Endothelial cell of umbilical vein (primary cell): ENCODE data around the gene APOF. TPM values are rescaled to one million over a fixed set of nuclear protein-coding genes. Genes with fewer than 3 reads are reported as not detected.

ENCODE experiments used
- BruUV-seq: library from RNA; stranded (reverse); fragments of 400-500 nt; replicated peaks from 2 replicates; lab custom pipeline; 2021; lab: Mats Ljungman, UMichigan
- CTCF ChIA-PET: fragments of 300-600, 350-600 bp; sonication (Branson Sonifier 250); formaldehyde crosslinking; loops from one replicate; lab custom pipeline; 2021; ENCODE audit warnings: antibody characterized with exemption, inconsistent platforms; lab: Charles Lee
- POLR2A ChIA-PET: fragments of 300-600, 350-600 bp; sonication (Branson Sonifier 250); formaldehyde crosslinking; loops from one replicate; lab custom pipeline; 2021; ENCODE audit warnings: antibody characterized with exemption, inconsistent platforms; lab: Charles Lee
- DNase-seq: peaks from one replicate; pipeline ENCODE4 v3.0.0-alpha.2; 2011; ENCODE audit warnings: low read depth, low spot score
- FAIRE-seq: peaks from 2 replicates; lab custom pipeline; 2011; peaks lifted over from hg19 to GRCh38; lab: Jason Lieb, UNC
- H2AFZ ChIP-seq: 2 replicates; pipeline ENCODE4 v1.6.0; 2012; ENCODE audit warnings: low read depth, low read length, control low read depth, inconsistent platforms
- H3K27ac ChIP-seq: 2 replicates; pipeline ENCODE4 v1.5.1; 2011; ENCODE audit warnings: low read depth, mild to moderate bottlenecking, control low read depth, low read length, moderate library complexity; ENCODE audit not compliant: insufficient read depth
- H3K27me3 ChIP-seq, 2 experiments: 2 replicates each; pipeline versions ENCODE4 v1.6.0 to v1.6.1; 2011; ENCODE audit warnings: low read length in 2 of 2, mixed read lengths in 1 of 2; ENCODE audit not compliant: control insufficient read depth in 2 of 2, insufficient read depth in 2 of 2
- H3K36me3 ChIP-seq, 2 experiments: 2 replicates in 1 of 2; 3 replicates in 1 of 2; pipeline ENCODE4 v1.5.1; 2011; ENCODE audit warnings: low read length in 2 of 2, mild to moderate bottlenecking in 1 of 2, moderate library complexity in 1 of 2; ENCODE audit not compliant: control insufficient read depth in 2 of 2, insufficient read depth in 2 of 2; ENCODE audit errors: extremely low read depth in 1 of 2
- H3K4me1 ChIP-seq: 3 replicates; pipeline ENCODE4 v1.5.1; 2011; ENCODE audit warnings: mild to moderate bottlenecking, low read length; ENCODE audit not compliant: control insufficient read depth, insufficient read depth; ENCODE audit errors: extremely low read depth
- H3K4me2 ChIP-seq: 2 replicates; pipeline ENCODE4 v1.6.1; 2011; ENCODE audit warnings: low read length, control low read depth, mixed read lengths; ENCODE audit not compliant: insufficient read depth
- H3K4me3 ChIP-seq, 3 experiments: fragments of 200-600 bp in 1 of 3; sonication (generic), shearing (Covaris generic) in 1 of 3; replicated peaks in 1 of 3; 2 replicates each; pipeline ENCODE4 v1.5.1; 2011 to 2016; ENCODE audit warnings: control low read depth in 3 of 3, low read length in 3 of 3, mild to moderate bottlenecking in 2 of 3, inconsistent platforms in 1 of 3, low read depth in 1 of 3, moderate library complexity in 1 of 3; ENCODE audit not compliant: insufficient read depth in 1 of 3
- H3K79me2 ChIP-seq: 2 replicates; pipeline ENCODE4 v1.6.0; 2012; ENCODE audit warnings: low read length, inconsistent platforms; ENCODE audit not compliant: control insufficient read depth, insufficient read depth
- H3K9ac ChIP-seq: replicated peaks from 2 replicates; pipeline ENCODE3; 2011; ENCODE audit warnings: low read length, control low read depth; ENCODE audit not compliant: insufficient read depth; ENCODE audit errors: extremely low read depth
- H3K9me1 ChIP-seq: replicated peaks from 3 replicates; pipeline ENCODE4 v1.6.0; 2011; ENCODE audit warnings: mild to moderate bottlenecking, low read length; ENCODE audit not compliant: control insufficient read depth, insufficient read depth; ENCODE audit errors: extremely low read depth
- H3K9me3 ChIP-seq: replicated peaks from 2 replicates; pipeline ENCODE4 v1.5.1; 2012; ENCODE audit warnings: low read length, inconsistent platforms; ENCODE audit not compliant: control insufficient read depth, insufficient read depth
- H4K20me1 ChIP-seq: replicated peaks from 2 replicates; pipeline ENCODE3; 2011; ENCODE audit warnings: mild to moderate bottlenecking, low read length; ENCODE audit not compliant: control insufficient read depth, insufficient read depth; ENCODE audit errors: extremely low read depth
- CTCF ChIP-seq, 2 donors: IDR thresholded peaks; 1 replicate in 1 of 2; 2 replicates in 1 of 2; pipeline ENCODE4 v1.5.1; 2011; ENCODE audit warnings: low read length in 2 of 2, mild to moderate bottlenecking in 2 of 2, moderate library complexity in 2 of 2, control low read depth in 1 of 2, inconsistent platforms in 1 of 2, low read depth in 1 of 2; ENCODE audit not compliant: insufficient read depth in 1 of 2; ENCODE audit errors: extremely low read depth in 1 of 2
- MAX ChIP-seq: IDR thresholded peaks from 2 replicates; pipeline ENCODE4 v1.6.1; 2011; ENCODE audit not compliant: insufficient read depth, insufficient read length
- MYC ChIP-seq: IDR thresholded peaks from one replicate; pipeline ENCODE4 v1.6.1; 2011; ENCODE audit warnings: mild to moderate bottlenecking, low read depth, low read length
- POLR2AphosphoS5 ChIP-seq: IDR thresholded peaks from 2 replicates; pipeline ENCODE4 v1.6.1; 2012; ENCODE audit warnings: low read depth, mild to moderate bottlenecking, control low read depth, low read length, moderate library complexity; ENCODE audit not compliant: insufficient read depth
- dilution Hi-C: fragments of 300-500 bp; cut with MboI; formaldehyde crosslinking; loops from one replicate; pipeline ENCODE4 v1.15.0; 2019; ENCODE audit warnings: low sequenced_read_pairs; ENCODE audit not compliant: extremely low pct_ligation_motif_present
- intact Hi-C: fragments of 100-400 bp; cut with micrococcal nuclease; formaldehyde crosslinking; loops from one replicate; pipeline ENCODE4 v1.10.0; 2022
- polyA plus RNA-seq, 4 experiments: library from polyadenylated mRNA; depleted of rRNA in 3 of 4; stranded (reverse) in 3 of 4; unstranded in 1 of 4; fragments of >200 nt; gene quantifications; 2 replicates each; pipeline versions ENCODE4 v1.2.1 to v1.2.3, GENCODE V29; 2011 to 2012; ENCODE audit warnings: missing spikeins in 1 of 4
- total RNA-seq: library from RNA; stranded (reverse); gene quantifications from 2 replicates; pipeline ENCODE4 v1.2.3, GENCODE V29; 2021

The APOF gene
- total and polyA plus RNA-seq, 2 donors (not counting 3 experiments of a cell fraction or from before 2014, with no cell fraction given), result not detected

GRCh38 chr12:56361487-56362129 is 1.0 kb downstream of the APOF start:
- dilution Hi-C loops, result no loop called here
- Histone ChIP-seq H3K9me3 (no peaks in the 10 kb centered on the region), H3K4me2 (no peak overlapping the region), H4K20me1 (no peaks in the 10 kb centered on the region), H3K79me2 (peaks cover 10% of the 10 kb centered on the region), H3K27ac (no peak overlapping the region), H3K4me1 (peaks cover 14% of the 10 kb centered on the region), H3K27me3 (no peaks in the 10 kb centered on the region), H3K9ac (no peak overlapping the region), H3K9me1 (no peaks in the 10 kb centered on the region), H2AFZ (no peak overlapping the region), H3K4me3 (no peak overlapping the region), H3K36me3 (no peaks in the 10 kb centered on the region)
- no peak for FAIRE-seq
- DNase-seq, result no peak
- POLR2A ChIA-PET, result interaction anchor here (0.6 kb wide), 1 partner anchor 30 kb away, joined by 3 read pairs; no protein-coding TSS in a partner anchor
- intact Hi-C loops, result loop anchor here (5.0 kb wide), 1 partner anchor 86 kb away; the partner anchor contains the start of gene TIMELESS
- no TSS peak for BruUV-seq
- CTCF ChIA-PET, result interaction anchor here (1.1 kb wide), 1 partner anchor 103 kb away, joined by 4 read pairs; no protein-coding TSS in a partner anchor
- TF ChIP-seq CTCF (IDR thresholded peaks at IDR 0.05; ENCODE audit: extremely low read depth in 1 of 2, insufficient read depth in 1 of 2, low read depth in 1 of 2, low read length in 2 of 2), result no peak
- TF ChIP-seq MYC, result no peak
- TF ChIP-seq MAX, result no peak
- no peak for TF ChIP-seq POLR2AphosphoS5
